ENCODE data around the gene CCL2. TPM values are rescaled to one million over a fixed set of nuclear protein-coding genes. Genes with fewer than 3 reads are reported as not detected.

The CCL2 gene
- total RNA-seq, 1 experiment from 2014 or later, result 3.9 TPM

DNA sequence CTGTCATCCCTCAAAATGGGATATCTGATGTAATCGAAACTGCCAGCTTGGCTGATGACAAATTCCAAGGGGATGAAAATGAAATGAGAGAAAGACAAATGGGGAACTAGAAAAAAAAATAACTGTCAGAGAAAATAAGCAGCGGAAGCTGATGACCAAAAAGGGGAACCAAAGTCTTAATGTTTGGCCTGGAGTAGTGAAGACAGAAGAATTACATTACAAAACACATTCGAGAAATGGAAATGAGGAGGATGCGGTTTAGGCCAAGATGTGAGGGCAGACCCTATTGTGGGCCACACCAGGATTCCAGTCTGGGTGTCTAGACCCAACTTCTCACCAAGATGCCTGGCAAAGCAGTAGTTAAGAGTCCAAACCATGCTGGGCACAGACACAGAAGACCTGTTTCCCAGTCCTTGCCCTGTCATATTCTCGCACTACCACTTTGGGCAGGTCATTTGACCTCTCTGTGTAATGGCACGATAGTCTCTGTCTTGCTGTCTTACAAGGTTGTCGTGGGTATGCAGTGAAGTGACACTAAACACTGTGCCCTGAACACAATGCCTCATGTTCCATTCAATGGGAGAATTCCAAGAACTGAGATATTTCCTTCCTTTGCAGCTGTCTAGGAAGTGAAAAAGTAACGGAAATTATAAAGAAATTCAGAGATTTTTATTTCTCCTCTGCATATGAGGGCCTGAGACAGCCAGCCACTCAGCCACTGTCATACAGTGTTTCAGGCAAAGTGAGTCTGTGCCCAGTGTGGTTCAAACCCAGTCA is 12.3 kb upstream of the CCL2 start:
- TF ChIP-seq EZH2 (IDR thresholded peaks at IDR 0.05; ENCODE audit: borderline replicate concordance, low read depth, low read length, poor library complexity, severe bottlenecking), result no peak
- TF ChIP-seq, protein P1, sequence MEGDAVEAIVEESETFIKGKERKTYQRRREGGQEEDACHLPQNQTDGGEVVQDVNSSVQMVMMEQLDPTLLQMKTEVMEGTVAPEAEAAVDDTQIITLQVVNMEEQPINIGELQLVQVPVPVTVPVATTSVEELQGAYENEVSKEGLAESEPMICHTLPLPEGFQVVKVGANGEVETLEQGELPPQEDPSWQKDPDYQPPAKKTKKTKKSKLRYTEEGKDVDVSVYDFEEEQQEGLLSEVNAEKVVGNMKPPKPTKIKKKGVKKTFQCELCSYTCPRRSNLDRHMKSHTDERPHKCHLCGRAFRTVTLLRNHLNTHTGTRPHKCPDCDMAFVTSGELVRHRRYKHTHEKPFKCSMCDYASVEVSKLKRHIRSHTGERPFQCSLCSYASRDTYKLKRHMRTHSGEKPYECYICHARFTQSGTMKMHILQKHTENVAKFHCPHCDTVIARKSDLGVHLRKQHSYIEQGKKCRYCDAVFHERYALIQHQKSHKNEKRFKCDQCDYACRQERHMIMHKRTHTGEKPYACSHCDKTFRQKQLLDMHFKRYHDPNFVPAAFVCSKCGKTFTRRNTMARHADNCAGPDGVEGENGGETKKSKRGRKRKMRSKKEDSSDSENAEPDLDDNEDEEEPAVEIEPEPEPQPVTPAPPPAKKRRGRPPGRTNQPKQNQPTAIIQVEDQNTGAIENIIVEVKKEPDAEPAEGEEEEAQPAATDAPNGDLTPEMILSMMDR (conservative IDR thresholded peaks at IDR 0.05; ENCODE audit: low read depth, low read length), result no peak
- ChIA-PET CTCF (no interaction called here), POLR2A (ENCODE audit: low non-redundant PET) (no interaction called here)
- Histone ChIP-seq H3K4me3 (ENCODE audit: low read depth, low read length, poor library complexity, severe bottlenecking) (no peak overlapping the region), H3K27me3 (replicated peaks; ENCODE audit: insufficient read depth, low read depth, low read length, poor library complexity) (no peaks in the 10 kb centered on the region), H3K4me1 (ENCODE audit: insufficient read depth, low read length, poor library complexity, severe bottlenecking) (no peaks in the 10 kb centered on the region), H3K27ac (ENCODE audit: low read depth, low read length, poor library complexity, severe bottlenecking) (no peak overlapping the region), H3K36me3 (ENCODE audit: insufficient read depth, low read length, poor library complexity, severe bottlenecking) (no peaks in the 10 kb centered on the region), H3K9me3 (ENCODE audit: low read depth, low read length, poor library complexity, severe bottlenecking) (no peaks in the 10 kb centered on the region)
- no TSS peak for BruUV-seq (replicated peaks)
- intact Hi-C loops (cut with micrococcal nuclease; ENCODE audit: unreplicated experiment), result no loop called here
- no peak for DNase-seq (ENCODE audit: low spot score)

GRCh38 chr17:34243364-34244320 is 11.4 kb upstream of the CCL2 start:
- Histone ChIP-seq H3K27ac (ENCODE audit: low read depth, low read length, poor library complexity, severe bottlenecking) (no peak overlapping the region), H3K4me1 (ENCODE audit: insufficient read depth, low read length, poor library complexity, severe bottlenecking) (no peaks in the 10 kb centered on the region), H3K4me3 (ENCODE audit: low read depth, low read length, poor library complexity, severe bottlenecking) (no peak overlapping the region), H3K9me3 (ENCODE audit: low read depth, low read length, poor library complexity, severe bottlenecking) (no peaks in the 10 kb centered on the region), H3K27me3 (replicated peaks; ENCODE audit: insufficient read depth, low read depth, low read length, poor library complexity) (no peaks in the 10 kb centered on the region), H3K36me3 (ENCODE audit: insufficient read depth, low read length, poor library complexity, severe bottlenecking) (no peaks in the 10 kb centered on the region)
- POLR2A ChIA-PET (ENCODE audit: low non-redundant PET), result no interaction called here
- intact Hi-C loops (cut with micrococcal nuclease; ENCODE audit: unreplicated experiment), result no loop called here
- no TSS peak for BruUV-seq (replicated peaks)
- DNase-seq (ENCODE audit: low spot score), result no peak
- CTCF ChIA-PET, result no interaction called here
- TF ChIP-seq EZH2 (IDR thresholded peaks at IDR 0.05; ENCODE audit: borderline replicate concordance, low read depth, low read length, poor library complexity, severe bottlenecking), result no peak
- TF ChIP-seq, protein P1 (conservative IDR thresholded peaks at IDR 0.05; ENCODE audit: low read depth, low read length), result no peak

DNA sequence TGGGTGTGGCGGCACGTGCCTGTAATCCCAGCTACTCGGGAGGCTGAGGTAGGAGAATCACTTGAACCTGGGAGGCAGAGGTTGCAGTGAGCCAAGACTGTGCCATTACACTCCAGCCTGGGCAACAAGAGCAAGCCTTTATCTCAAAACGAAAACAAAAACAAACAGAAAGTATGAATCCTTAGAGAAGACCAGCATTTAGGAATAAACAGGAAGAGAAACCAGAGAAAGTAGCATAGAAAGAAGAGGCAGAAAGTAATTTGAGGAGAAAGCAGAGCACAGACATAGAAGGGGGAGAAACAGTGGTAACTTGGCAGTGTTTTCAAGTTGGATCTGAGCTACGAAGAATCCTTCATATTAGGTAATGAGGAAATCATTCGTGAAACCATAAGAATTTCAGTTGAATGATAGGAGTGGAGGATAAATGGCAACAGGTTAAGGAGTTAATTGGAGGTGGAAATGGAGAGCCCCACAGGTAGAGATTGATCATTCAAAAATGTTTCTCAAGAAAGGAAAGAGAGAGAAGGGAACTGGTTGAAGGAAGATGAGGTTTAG is 9.7 kb upstream of the CCL2 start:
- Histone ChIP-seq H3K27ac (ENCODE audit: low read depth, low read length, poor library complexity, severe bottlenecking) (no peak overlapping the region), H3K4me3 (ENCODE audit: low read depth, low read length, poor library complexity, severe bottlenecking) (no peak overlapping the region), H3K4me1 (ENCODE audit: insufficient read depth, low read length, poor library complexity, severe bottlenecking) (no peaks in the 10 kb centered on the region), H3K36me3 (ENCODE audit: insufficient read depth, low read length, poor library complexity, severe bottlenecking) (no peaks in the 10 kb centered on the region), H3K27me3 (replicated peaks; ENCODE audit: insufficient read depth, low read depth, low read length, poor library complexity) (no peaks in the 10 kb centered on the region), H3K9me3 (ENCODE audit: low read depth, low read length, poor library complexity, severe bottlenecking) (no peaks in the 10 kb centered on the region)
- TF ChIP-seq, protein P1 (conservative IDR thresholded peaks at IDR 0.05; ENCODE audit: low read depth, low read length), result no peak
- TF ChIP-seq EZH2 (IDR thresholded peaks at IDR 0.05; ENCODE audit: borderline replicate concordance, low read depth, low read length, poor library complexity, severe bottlenecking), result no peak
- ChIA-PET CTCF (no interaction called here), POLR2A (ENCODE audit: low non-redundant PET) (no interaction called here)
- intact Hi-C loops (cut with micrococcal nuclease; ENCODE audit: unreplicated experiment), result no loop called here
- DNase-seq (ENCODE audit: low spot score), result no peak
- no TSS peak for BruUV-seq (replicated peaks)
